ENCODE measurements around the gene TCERG1. TPM values are rescaled to one million over a fixed set of nuclear protein-coding genes. Genes with fewer than 3 reads are reported as not detected.
A peak's percentile ranks its signal among the peaks of the same experiment; 100 is the strongest.

Gene TCERG1
- total RNA-seq, 1 donor from 2014 or later: 121 TPM

- no peak overlapping the region for H3K27ac Mint-ChIP-seq
- H3K27me3 Mint-ChIP-seq: peaks cover 8% of the 10 kb centered on the region
- no peak for TF ChIP-seq CTCF (IDR thresholded peaks at IDR 0.05; ENCODE audit: unreplicated experiment)
- H3K4me3 Mint-ChIP-seq (ENCODE audit: low read depth): no peak overlapping the region
- DNase-seq (ENCODE audit: low spot score, unreplicated experiment): no peak
- H3K36me3 Mint-ChIP-seq (ENCODE audit: insufficient read depth): no peaks in the 10 kb centered on the region
- H3K9me3 Mint-ChIP-seq (ENCODE audit: low read depth): no peaks in the 10 kb centered on the region
- no peaks in the 10 kb centered on the region for H3K4me1 Mint-ChIP-seq (ENCODE audit: low read depth)
Observed at GRCh38 chr5:146527785-146528184, 80.7 kb downstream of the TCERG1 start.

- H3K9me3 Mint-ChIP-seq (ENCODE audit: low read depth): no peaks in the 10 kb centered on the region
- TF ChIP-seq CTCF (IDR thresholded peaks at IDR 0.05; ENCODE audit: unreplicated experiment): no peak
- no peaks in the 10 kb centered on the region for H3K36me3 Mint-ChIP-seq (ENCODE audit: insufficient read depth)
- H3K4me1 Mint-ChIP-seq (ENCODE audit: low read depth): peaks cover under 1% of the 10 kb centered on the region
- H3K27ac Mint-ChIP-seq: no peak overlapping the region
- H3K4me3 Mint-ChIP-seq (ENCODE audit: low read depth): no peak overlapping the region
- no peak for DNase-seq (ENCODE audit: low spot score, unreplicated experiment)
- peaks cover 5% of the 10 kb centered on the region for H3K27me3 Mint-ChIP-seq
Observed at GRCh38 chr5:146528236-146528635, 81.1 kb downstream of the TCERG1 start.

- no peak for TF ChIP-seq CTCF (IDR thresholded peaks at IDR 0.05; ENCODE audit: unreplicated experiment)
Observed at GRCh38 chr5:146529984-146530383, 82.9 kb downstream of the TCERG1 start.

GRCh38 chr5:146533260-146533857 is 86.2 kb downstream of the TCERG1 start:
- peak; percentile 60 for DNase-seq (ENCODE audit: low spot score, unreplicated experiment)
- no peaks in the 10 kb centered on the region for H3K27me3 Mint-ChIP-seq
- TF ChIP-seq CTCF (IDR thresholded peaks at IDR 0.05; ENCODE audit: unreplicated experiment): peak; percentile 87
- peak overlapping the region; percentile 1 for H3K27ac Mint-ChIP-seq
- no peak overlapping the region for H3K4me3 Mint-ChIP-seq (ENCODE audit: low read depth)
- H3K36me3 Mint-ChIP-seq (ENCODE audit: insufficient read depth): no peaks in the 10 kb centered on the region
- H3K9me3 Mint-ChIP-seq (ENCODE audit: low read depth): no peaks in the 10 kb centered on the region
- H3K4me1 Mint-ChIP-seq (ENCODE audit: low read depth): peaks cover 4% of the 10 kb centered on the region

More at GRCh38 chr5:146529984-146530383, 82.9 kb downstream of the TCERG1 start:
- DNase-seq (ENCODE audit: low spot score, unreplicated experiment): no peak
- Mint-ChIP-seq H3K4me1 (ENCODE audit: low read depth) (peaks cover 4% of the 10 kb centered on the region), H3K27ac (no peak overlapping the region), H3K4me3 (ENCODE audit: low read depth) (no peak overlapping the region), H3K27me3 (no peaks in the 10 kb centered on the region), H3K36me3 (ENCODE audit: insufficient read depth) (no peaks in the 10 kb centered on the region), H3K9me3 (ENCODE audit: low read depth) (no peaks in the 10 kb centered on the region)

GRCh38 chr5:146533882-146534281 is 86.7 kb downstream of the TCERG1 start:
- TF ChIP-seq CTCF (IDR thresholded peaks at IDR 0.05; ENCODE audit: unreplicated experiment): no peak
- no peaks in the 10 kb centered on the region for H3K9me3 Mint-ChIP-seq (ENCODE audit: low read depth)
- no peak for DNase-seq (ENCODE audit: low spot score, unreplicated experiment)
- H3K27me3 Mint-ChIP-seq: no peaks in the 10 kb centered on the region
- no peak overlapping the region for H3K4me3 Mint-ChIP-seq (ENCODE audit: low read depth)
- H3K36me3 Mint-ChIP-seq (ENCODE audit: insufficient read depth): no peaks in the 10 kb centered on the region
- peaks cover 4% of the 10 kb centered on the region for H3K4me1 Mint-ChIP-seq (ENCODE audit: low read depth)
- H3K27ac Mint-ChIP-seq: no peak overlapping the region

All from progenitor cell of endocrine pancreas (in vitro differentiated cells).